ENCODE data around the gene SUPT20HL2.

- no peak for TF ChIP-seq POLR2A (IDR thresholded peaks at IDR 0.05; ENCODE audit: low read length)
- no peak for TF ChIP-seq GATA1 (IDR thresholded peaks at IDR 0.05; ENCODE audit: low read depth, low read length)
Observed at GRCh38 chrX:24271262-24271661, 42.6 kb downstream of the SUPT20HL2 start.
